ENCODE data around the gene ZDHHC11B. TPM values are rescaled to one million over a fixed set of nuclear protein-coding genes. Genes with fewer than 3 reads are reported as not detected.
"Not testable (repeated sequence)": the region's sequence is repeated elsewhere in the genome, so short reads cannot be mapped to it uniquely, and the experiment has no call there.

ZDHHC11B gene
- total RNA-seq, 1 experiment from 2014 or later = 0.22 TPM

DNA sequence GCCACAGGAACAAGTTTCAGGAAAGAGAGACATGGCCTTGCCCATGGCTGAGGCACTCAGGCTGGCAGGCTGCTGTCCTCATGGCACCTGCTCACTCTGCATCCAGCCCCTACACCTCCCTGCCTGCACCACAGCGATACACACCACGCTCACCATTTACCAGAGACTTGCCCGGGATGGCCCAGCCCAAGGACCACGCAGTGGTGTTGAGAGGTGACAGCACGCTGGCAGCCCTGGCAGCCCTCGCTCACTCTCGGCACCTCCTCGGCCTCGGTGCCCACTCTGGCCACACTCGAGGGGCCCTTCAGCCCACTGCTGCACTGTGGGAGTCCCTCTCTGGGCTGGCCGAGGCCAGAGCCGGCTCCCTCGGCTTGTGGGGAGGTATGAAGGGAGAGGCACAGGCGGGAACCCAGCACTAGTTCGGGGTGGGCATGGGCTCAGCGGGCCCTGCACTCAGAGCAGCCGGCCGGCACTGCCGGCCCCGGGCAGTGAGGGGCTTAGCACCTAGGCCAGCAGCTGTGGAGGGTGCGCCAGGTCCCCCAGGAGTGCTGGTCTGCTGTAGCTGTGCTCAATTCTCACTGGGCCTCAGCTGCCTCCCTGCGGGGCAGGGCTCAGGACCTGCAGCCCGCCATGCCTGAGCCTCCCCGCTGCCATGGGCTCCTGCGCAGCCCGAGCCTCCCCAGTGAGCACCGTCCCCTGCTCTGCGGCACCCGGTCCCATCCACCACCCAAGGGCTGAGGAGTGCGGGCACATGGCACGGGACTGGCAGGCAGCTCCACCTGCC, 20.3 kb downstream of the ZDHHC11B start:
- no peak for DNase-seq
- Histone ChIP-seq H3K27ac (no peak overlapping the region), H3K4me1 (no peaks in the 10 kb centered on the region), H3K27me3 (no peaks in the 10 kb centered on the region), H3K36me3 (no peaks in the 10 kb centered on the region), H3K4me3 (no peak overlapping the region), H3K9me3 (replicated peaks) (no peaks in the 10 kb centered on the region)

- Histone ChIP-seq H3K36me3 (no peaks in the 10 kb centered on the region), H3K27me3 (no peaks in the 10 kb centered on the region), H3K4me3 (no peak overlapping the region), H3K27ac (no peak overlapping the region), H3K4me1 (no peaks in the 10 kb centered on the region), H3K9me3 (replicated peaks) (no peaks in the 10 kb centered on the region)
- no peak for DNase-seq
Measured at GRCh38 chr5:763397-763796, 21.1 kb downstream of the ZDHHC11B start.

DNA sequence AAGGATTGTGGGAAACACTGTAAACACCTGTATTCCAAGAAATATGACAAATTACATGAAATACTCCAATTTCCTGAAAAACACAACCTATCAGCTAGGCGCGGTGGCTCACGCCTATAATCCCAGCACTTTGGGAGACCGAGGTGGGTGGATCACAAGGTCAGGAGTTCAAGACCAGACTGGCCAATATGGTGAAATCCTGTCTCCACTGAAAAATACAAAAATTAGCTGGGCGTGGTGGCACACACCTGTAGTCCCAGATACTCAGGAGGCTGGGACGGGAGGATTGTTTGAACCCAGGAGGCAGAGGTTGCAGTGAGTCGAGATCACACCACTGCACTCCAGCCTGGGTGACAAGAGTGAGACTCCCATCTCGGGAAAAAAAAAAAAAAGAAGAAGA, 21.5 kb downstream of the ZDHHC11B start:
- DNase-seq; H3K4me1 ChIP-seq; H3K4me3 ChIP-seq; H3K36me3 ChIP-seq; H3K27me3 ChIP-seq; H3K27ac ChIP-seq; H3K9me3 ChIP-seq (replicated peaks): not testable (repeated sequence)

DNA sequence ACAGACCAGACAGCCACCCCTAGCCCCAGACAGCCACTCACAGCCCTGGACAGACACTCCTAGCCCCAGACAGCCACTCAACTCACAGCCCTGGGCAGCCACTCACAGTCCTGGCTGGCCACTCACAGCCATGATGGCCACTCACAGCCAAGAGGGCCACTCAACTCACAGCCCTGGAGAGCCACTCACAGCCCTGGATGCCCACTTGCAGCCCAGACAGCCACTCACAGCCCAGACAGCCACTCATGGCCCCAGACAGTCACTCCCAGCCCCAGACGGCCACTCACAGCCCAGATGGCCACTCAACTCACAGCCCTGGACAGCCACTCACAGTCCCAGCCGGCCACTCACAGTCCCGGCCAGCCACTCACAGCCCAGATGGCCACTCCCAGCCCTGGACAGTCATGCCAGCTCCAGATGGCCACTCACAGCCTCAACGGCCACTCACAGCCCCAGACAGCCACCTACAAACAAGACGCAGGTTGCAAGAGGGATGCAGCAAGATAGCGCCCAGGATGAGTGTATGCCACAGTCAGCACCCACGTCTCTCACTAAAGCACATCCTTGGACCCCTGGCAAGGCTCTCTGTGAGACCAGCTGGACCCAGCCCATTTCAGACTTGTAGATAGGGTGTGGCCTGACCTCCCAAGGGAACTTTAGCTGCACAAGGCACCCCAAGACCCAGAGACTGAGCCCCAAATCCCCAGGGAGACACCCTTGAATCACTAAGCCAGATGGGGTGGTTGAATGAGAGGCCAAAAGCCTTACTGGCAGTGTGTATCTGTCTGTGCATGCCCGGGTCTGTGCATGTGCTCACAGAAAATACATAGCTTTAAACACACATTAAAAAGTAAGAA, 22.4 kb downstream of the ZDHHC11B start:
- no peaks in the 10 kb centered on the region for H3K27me3 ChIP-seq
- DNase-seq = no peak
- no peaks in the 10 kb centered on the region for H3K36me3 ChIP-seq
- no peaks in the 10 kb centered on the region for H3K9me3 ChIP-seq (replicated peaks)
- no peaks in the 10 kb centered on the region for H3K4me1 ChIP-seq
- H3K27ac ChIP-seq = no peak overlapping the region
- H3K4me3 ChIP-seq = no peak overlapping the region

GRCh38 chr5:761059-761771, 23.3 kb downstream of the ZDHHC11B start:
- Histone ChIP-seq H3K27me3 (no peaks in the 10 kb centered on the region), H3K36me3 (no peaks in the 10 kb centered on the region), H3K4me1 (no peaks in the 10 kb centered on the region), H3K4me3 (no peak overlapping the region), H3K27ac (no peak overlapping the region), H3K9me3 (replicated peaks) (no peaks in the 10 kb centered on the region)
- no peak for DNase-seq

DNA sequence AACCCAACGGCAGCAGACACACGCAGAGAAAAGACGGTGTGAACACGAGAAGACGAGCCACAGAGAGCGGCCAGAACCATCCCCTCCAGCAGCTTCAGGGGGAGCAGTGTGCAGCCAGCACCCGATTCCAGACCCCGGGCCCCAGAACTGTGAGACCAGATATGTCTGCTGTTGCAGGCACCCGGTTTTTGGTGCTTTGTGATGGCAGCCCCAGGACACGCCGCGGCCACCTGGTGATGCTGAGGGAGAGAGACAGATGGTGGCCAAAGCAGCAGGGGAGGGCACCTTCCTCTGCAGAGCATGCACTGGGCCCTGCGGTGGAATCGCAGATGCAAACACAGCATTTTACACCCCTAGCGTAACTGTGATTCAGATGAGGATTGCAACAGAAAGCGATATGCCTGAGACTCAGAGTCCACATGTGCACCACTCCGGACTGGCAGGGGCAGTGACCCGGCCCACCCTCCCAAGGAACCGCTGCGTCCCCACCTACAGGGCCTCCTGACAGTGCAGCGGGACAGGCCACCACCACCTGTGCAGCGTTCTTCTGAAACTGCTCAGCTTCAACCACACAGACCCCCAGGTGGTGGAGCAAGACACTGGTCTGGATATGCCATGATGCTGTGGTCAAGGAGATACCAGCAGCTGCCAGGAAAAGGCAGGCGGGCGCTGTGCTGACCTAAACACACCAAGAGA, 24.0 kb downstream of the ZDHHC11B start:
- no peaks in the 10 kb centered on the region for H3K36me3 ChIP-seq
- no peak for DNase-seq
- H3K4me3 ChIP-seq = no peak overlapping the region
- no peaks in the 10 kb centered on the region for H3K4me1 ChIP-seq
- H3K9me3 ChIP-seq (replicated peaks) = no peaks in the 10 kb centered on the region
- no peak overlapping the region for H3K27ac ChIP-seq
- no peaks in the 10 kb centered on the region for H3K27me3 ChIP-seq

DNA sequence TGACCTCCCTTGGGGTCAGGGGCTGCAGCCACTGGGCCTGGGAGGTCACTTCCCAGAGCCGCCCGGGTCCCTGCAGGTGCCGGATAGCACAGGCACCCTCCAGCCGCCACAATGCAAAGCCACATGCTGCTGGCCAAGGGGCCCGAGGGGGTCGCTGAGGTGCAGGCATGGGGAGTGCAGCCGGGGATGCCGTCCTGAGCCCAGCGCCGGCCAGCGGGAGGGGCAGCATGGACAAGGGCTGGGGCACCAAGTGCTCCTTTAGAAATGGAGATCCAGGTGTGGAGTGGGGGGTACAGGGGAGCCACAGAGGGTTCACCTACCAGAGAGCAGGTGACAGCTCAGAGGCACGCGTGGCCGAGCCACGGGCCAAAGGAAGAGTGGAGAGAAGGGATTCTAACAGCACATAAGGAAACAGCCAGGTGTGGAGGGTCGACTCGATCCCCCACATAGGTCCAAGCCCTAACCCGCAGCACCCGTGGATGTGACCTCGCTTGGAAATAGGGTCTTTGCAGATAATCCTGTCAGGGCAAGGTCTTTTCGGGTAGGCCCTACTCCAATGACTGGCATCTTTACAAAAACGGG, 24.7 kb downstream of the ZDHHC11B start:
- Histone ChIP-seq H3K36me3 (no peaks in the 10 kb centered on the region), H3K27me3 (no peaks in the 10 kb centered on the region), H3K27ac (no peak overlapping the region), H3K9me3 (replicated peaks) (no peaks in the 10 kb centered on the region), H3K4me3 (no peak overlapping the region), H3K4me1 (no peaks in the 10 kb centered on the region)
- DNase-seq = no peak

GRCh38 chr5:759111-759751, 25.3 kb downstream of the ZDHHC11B start:
- Histone ChIP-seq H3K9me3 (replicated peaks) (no peaks in the 10 kb centered on the region), H3K4me3 (no peak overlapping the region), H3K27ac (no peak overlapping the region), H3K4me1 (no peaks in the 10 kb centered on the region), H3K27me3 (no peaks in the 10 kb centered on the region), H3K36me3 (no peaks in the 10 kb centered on the region)
- no peak for DNase-seq

- DNase-seq = no peak
- Histone ChIP-seq H3K36me3 (no peaks in the 10 kb centered on the region), H3K9me3 (replicated peaks) (no peaks in the 10 kb centered on the region), H3K4me1 (no peaks in the 10 kb centered on the region), H3K27ac (no peak overlapping the region), H3K27me3 (no peaks in the 10 kb centered on the region), H3K4me3 (no peak overlapping the region)
Measured at GRCh38 chr5:758698-759053, 25.9 kb downstream of the ZDHHC11B start.

- Histone ChIP-seq H3K27me3 (no peaks in the 10 kb centered on the region), H3K27ac (no peak overlapping the region), H3K36me3 (no peaks in the 10 kb centered on the region), H3K4me3 (no peak overlapping the region), H3K4me1 (no peaks in the 10 kb centered on the region), H3K9me3 (replicated peaks) (no peaks in the 10 kb centered on the region)
- no peak for DNase-seq
Measured at GRCh38 chr5:757931-758697, 26.4 kb downstream of the ZDHHC11B start.

- Histone ChIP-seq H3K27ac (no peak overlapping the region), H3K4me3 (no peak overlapping the region), H3K36me3 (no peaks in the 10 kb centered on the region), H3K9me3 (replicated peaks) (no peaks in the 10 kb centered on the region), H3K27me3 (no peaks in the 10 kb centered on the region), H3K4me1 (no peaks in the 10 kb centered on the region)
- no peak for DNase-seq
Measured at GRCh38 chr5:757346-757930, 27.1 kb downstream of the ZDHHC11B start.

- Histone ChIP-seq H3K36me3 (no peaks in the 10 kb centered on the region), H3K4me3 (no peak overlapping the region), H3K27ac (no peak overlapping the region), H3K9me3 (replicated peaks) (no peaks in the 10 kb centered on the region), H3K4me1 (no peaks in the 10 kb centered on the region), H3K27me3 (no peaks in the 10 kb centered on the region)
- no peak for DNase-seq
Measured at GRCh38 chr5:756865-757345, 27.6 kb downstream of the ZDHHC11B start.

- no peak for DNase-seq
- no peaks in the 10 kb centered on the region for H3K27me3 ChIP-seq
Measured at GRCh38 chr5:756171-756570, 28.4 kb downstream of the ZDHHC11B start.

More at GRCh38 chr5:756171-756570, 28.4 kb downstream of the ZDHHC11B start:
- Histone ChIP-seq H3K36me3 (no peaks in the 10 kb centered on the region), H3K9me3 (replicated peaks) (no peaks in the 10 kb centered on the region), H3K4me3 (no peak overlapping the region), H3K4me1 (no peaks in the 10 kb centered on the region), H3K27ac (no peak overlapping the region)

Data from SJCRH30 (cell line).